ENCODE measurements around the gene F2. TPM values are rescaled to one million over a fixed set of nuclear protein-coding genes. Genes with fewer than 3 reads are reported as not detected.
A peak's percentile ranks its signal among the peaks of the same experiment; 100 is the strongest.

The F2 gene
- total and polyA plus RNA-seq, 2 of the 13 experiments (the other 11 are each of a cell fraction or from before 2014, with no cell fraction given), result 330 to 801 TPM

DNA sequence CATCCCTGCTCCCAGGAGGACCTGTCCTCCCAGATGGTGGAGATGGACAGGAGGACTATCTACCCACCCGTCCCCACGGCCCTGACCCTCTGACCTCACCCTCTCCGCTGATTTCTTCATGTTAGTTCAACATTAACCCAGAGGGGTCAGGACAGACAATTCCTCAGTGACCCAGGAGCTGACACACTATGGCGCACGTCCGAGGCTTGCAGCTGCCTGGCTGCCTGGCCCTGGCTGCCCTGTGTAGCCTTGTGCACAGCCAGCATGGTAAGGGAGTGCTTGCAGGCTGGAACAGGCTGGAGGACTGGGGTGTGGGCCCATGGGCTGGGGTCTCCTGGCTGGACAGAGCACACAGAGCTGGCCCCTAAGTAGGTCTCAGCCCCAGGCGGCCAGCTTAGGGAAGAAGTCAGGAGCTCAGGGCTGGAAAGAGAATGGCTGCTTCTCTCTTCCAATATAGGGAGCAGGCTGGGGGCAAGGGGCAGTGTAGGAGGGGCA, at the start of gene F2 (continued):
- TF ChIP-seq NFE2L2 (IDR thresholded peaks at IDR 0.05; ENCODE audit: low read length), result no peak
- TF ChIP-seq YY1 (IDR thresholded peaks at IDR 0.05; ENCODE audit: insufficient read depth, insufficient replicate concordance, low read depth, low read length), result peak; percentile 90
- TF ChIP-seq ZBTB20 (CRISPR knock-in tag; IDR thresholded peaks at IDR 0.05; ENCODE audit: borderline replicate concordance, low read depth), result peak; percentile 92
- TF ChIP-seq, protein P1, sequence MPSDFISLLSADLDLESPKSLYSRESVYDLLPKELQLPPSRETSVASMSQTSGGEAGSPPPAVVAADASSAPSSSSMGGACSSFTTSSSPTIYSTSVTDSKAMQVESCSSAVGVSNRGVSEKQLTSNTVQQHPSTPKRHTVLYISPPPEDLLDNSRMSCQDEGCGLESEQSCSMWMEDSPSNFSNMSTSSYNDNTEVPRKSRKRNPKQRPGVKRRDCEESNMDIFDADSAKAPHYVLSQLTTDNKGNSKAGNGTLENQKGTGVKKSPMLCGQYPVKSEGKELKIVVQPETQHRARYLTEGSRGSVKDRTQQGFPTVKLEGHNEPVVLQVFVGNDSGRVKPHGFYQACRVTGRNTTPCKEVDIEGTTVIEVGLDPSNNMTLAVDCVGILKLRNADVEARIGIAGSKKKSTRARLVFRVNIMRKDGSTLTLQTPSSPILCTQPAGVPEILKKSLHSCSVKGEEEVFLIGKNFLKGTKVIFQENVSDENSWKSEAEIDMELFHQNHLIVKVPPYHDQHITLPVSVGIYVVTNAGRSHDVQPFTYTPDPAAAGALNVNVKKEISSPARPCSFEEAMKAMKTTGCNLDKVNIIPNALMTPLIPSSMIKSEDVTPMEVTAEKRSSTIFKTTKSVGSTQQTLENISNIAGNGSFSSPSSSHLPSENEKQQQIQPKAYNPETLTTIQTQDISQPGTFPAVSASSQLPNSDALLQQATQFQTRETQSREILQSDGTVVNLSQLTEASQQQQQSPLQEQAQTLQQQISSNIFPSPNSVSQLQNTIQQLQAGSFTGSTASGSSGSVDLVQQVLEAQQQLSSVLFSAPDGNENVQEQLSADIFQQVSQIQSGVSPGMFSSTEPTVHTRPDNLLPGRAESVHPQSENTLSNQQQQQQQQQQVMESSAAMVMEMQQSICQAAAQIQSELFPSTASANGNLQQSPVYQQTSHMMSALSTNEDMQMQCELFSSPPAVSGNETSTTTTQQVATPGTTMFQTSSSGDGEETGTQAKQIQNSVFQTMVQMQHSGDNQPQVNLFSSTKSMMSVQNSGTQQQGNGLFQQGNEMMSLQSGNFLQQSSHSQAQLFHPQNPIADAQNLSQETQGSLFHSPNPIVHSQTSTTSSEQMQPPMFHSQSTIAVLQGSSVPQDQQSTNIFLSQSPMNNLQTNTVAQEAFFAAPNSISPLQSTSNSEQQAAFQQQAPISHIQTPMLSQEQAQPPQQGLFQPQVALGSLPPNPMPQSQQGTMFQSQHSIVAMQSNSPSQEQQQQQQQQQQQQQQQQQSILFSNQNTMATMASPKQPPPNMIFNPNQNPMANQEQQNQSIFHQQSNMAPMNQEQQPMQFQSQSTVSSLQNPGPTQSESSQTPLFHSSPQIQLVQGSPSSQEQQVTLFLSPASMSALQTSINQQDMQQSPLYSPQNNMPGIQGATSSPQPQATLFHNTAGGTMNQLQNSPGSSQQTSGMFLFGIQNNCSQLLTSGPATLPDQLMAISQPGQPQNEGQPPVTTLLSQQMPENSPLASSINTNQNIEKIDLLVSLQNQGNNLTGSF (CRISPR knock-in tag; IDR thresholded peaks at IDR 0.05), result peak; percentile 81; the same call in 1 of the 2 replicates
- peak; percentile 98 for TF ChIP-seq NR2F2 (IDR thresholded peaks at IDR 0.05; ENCODE audit: borderline replicate concordance, low read depth)
- no peak for TF ChIP-seq MTF2 (CRISPR knock-in tag; IDR thresholded peaks at IDR 0.05; ENCODE audit: borderline replicate concordance)
- TF ChIP-seq ZNF709 (CRISPR knock-in tag; IDR thresholded peaks at IDR 0.05), result no peak; the same call in 1 of the 2 replicates
- TF ChIP-seq, protein P2, sequence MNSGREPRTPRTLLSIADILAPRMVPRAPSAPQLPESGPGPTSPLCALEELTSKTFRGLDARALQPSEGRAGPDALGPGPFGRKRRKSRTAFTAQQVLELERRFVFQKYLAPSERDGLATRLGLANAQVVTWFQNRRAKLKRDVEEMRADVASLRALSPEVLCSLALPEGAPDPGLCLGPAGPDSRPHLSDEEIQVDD (CRISPR knock-in tag; IDR thresholded peaks at IDR 0.05; ENCODE audit: borderline replicate concordance), result peak; percentile 17; the same call in 1 of the 2 replicates
- TF ChIP-seq RAD21 (CRISPR knock-in tag; IDR thresholded peaks at IDR 0.05), result 0 out of 2 replicates have a peak, but pooled peaks have one; percentile 7
- 0 out of 2 replicates have a peak, but pooled peaks have one; percentile 52 for TF ChIP-seq RBAK (CRISPR knock-in tag; IDR thresholded peaks at IDR 0.05)
- TF ChIP-seq, protein P3, sequence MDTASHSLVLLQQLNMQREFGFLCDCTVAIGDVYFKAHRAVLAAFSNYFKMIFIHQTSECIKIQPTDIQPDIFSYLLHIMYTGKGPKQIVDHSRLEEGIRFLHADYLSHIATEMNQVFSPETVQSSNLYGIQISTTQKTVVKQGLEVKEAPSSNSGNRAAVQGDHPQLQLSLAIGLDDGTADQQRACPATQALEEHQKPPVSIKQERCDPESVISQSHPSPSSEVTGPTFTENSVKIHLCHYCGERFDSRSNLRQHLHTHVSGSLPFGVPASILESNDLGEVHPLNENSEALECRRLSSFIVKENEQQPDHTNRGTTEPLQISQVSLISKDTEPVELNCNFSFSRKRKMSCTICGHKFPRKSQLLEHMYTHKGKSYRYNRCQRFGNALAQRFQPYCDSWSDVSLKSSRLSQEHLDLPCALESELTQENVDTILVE (CRISPR knock-in tag; IDR thresholded peaks at IDR 0.05), result peak; percentile 75
- no peak for TF ChIP-seq ZSCAN20 (CRISPR knock-in tag; IDR thresholded peaks at IDR 0.05; ENCODE audit: borderline replicate concordance)
- TF ChIP-seq CHD2 (IDR thresholded peaks at IDR 0.05; ENCODE audit: low read depth, low read length), result peak; percentile 16; the same call in 1 of the 2 replicates
- no peak for TF ChIP-seq ZNF850 (CRISPR knock-in tag; conservative IDR thresholded peaks at IDR 0.05)
- TF ChIP-seq, protein P4, sequence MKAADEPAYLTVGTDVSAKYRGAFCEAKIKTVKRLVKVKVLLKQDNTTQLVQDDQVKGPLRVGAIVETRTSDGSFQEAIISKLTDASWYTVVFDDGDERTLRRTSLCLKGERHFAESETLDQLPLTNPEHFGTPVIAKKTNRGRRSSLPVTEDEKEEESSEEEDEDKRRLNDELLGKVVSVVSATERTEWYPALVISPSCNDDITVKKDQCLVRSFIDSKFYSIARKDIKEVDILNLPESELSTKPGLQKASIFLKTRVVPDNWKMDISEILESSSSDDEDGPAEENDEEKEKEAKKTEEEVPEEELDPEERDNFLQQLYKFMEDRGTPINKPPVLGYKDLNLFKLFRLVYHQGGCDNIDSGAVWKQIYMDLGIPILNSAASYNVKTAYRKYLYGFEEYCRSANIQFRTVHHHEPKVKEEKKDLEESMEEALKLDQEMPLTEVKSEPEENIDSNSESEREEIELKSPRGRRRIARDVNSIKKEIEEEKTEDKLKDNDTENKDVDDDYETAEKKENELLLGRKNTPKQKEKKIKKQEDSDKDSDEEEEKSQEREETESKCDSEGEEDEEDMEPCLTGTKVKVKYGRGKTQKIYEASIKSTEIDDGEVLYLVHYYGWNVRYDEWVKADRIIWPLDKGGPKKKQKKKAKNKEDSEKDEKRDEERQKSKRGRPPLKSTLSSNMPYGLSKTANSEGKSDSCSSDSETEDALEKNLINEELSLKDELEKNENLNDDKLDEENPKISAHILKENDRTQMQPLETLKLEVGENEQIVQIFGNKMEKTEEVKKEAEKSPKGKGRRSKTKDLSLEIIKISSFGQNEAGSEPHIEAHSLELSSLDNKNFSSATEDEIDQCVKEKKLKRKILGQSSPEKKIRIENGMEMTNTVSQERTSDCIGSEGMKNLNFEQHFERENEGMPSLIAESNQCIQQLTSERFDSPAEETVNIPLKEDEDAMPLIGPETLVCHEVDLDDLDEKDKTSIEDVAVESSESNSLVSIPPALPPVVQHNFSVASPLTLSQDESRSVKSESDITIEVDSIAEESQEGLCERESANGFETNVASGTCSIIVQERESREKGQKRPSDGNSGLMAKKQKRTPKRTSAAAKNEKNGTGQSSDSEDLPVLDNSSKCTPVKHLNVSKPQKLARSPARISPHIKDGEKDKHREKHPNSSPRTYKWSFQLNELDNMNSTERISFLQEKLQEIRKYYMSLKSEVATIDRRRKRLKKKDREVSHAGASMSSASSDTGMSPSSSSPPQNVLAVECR (CRISPR knock-in tag; IDR thresholded peaks at IDR 0.05; ENCODE audit: borderline replicate concordance), result peak; percentile 54; the same call in 1 of the 2 replicates
- TF ChIP-seq, protein P5, sequence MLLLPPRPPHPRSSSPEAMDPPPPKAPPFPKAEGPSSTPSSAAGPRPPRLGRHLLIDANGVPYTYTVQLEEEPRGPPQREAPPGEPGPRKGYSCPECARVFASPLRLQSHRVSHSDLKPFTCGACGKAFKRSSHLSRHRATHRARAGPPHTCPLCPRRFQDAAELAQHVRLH (CRISPR knock-in tag; IDR thresholded peaks at IDR 0.05; ENCODE audit: borderline replicate concordance, low read depth), result peak; percentile 41; the same call in 1 of the 2 replicates
- peak; percentile 76 for TF ChIP-seq TEAD3 (CRISPR knock-in tag; optimal IDR thresholded peaks at IDR 0.05; ENCODE audit: borderline replicate concordance)
- peak; percentile 38; the same call in 1 of the 2 replicates for TF ChIP-seq KLF12 (CRISPR knock-in tag; IDR thresholded peaks at IDR 0.05; ENCODE audit: borderline replicate concordance)
